Measurements from ENCODE around the gene GTF3C1. TPM values are rescaled to one million over a fixed set of nuclear protein-coding genes. Genes with fewer than 3 reads are reported as not detected.

The GTF3C1 gene
- total RNA-seq, 2 experiments from 2014 or later, result 43.6 to 44.5 TPM

DNA sequence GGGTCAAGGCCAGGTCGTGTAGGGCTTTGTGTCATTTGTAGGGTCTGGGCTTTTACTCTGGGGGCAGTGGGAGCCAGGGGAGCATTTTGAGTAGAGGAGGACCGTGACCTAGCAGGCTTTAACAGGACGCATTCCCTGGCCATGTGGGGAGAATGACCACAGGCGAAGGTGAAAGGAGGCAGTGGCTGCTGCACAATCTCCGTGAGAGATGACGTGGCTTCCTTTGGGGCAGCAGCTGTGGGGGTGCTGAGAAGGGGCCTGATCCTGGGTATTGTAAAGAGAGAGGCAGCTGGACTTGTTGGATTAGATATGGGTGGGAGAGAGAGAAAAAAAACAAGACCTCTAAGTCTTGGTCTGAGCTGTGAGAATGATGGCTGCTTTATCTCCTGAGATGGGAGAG is 46.3 kb upstream of the GTF3C1 start:
- Histone ChIP-seq H3K36me3 (ENCODE audit: insufficient read depth, low read length) (no peaks in the 10 kb centered on the region), H3K27ac (ENCODE audit: low read depth in 1 of 2, low read length in 2 of 2) (no peak overlapping the region), H3K9me3 (ENCODE audit: control insufficient read depth in 1 of 2, insufficient read depth in 1 of 2, low read length in 2 of 2) (no peaks in the 10 kb centered on the region), H3K4me3 (ENCODE audit: low read length) (no peak overlapping the region), H3K4me1 (ENCODE audit: insufficient read depth, low read length) (no peaks in the 10 kb centered on the region), H3K27me3 (ENCODE audit: control insufficient read depth in 1 of 2, insufficient read depth in 2 of 2, low read length in 2 of 2) (no peaks in the 10 kb centered on the region)
- CTCF ChIA-PET, result no interaction called here
- ATAC-seq (ENCODE audit: poor library complexity) (no peak), DNase-seq (no peak)
- no peak for TF ChIP-seq CTCF (IDR thresholded peaks at IDR 0.05)
- Mint-ChIP-seq H3K4me3 (no peak overlapping the region), H3K9me3 (no peaks in the 10 kb centered on the region), H3K36me3 (ENCODE audit: low read depth) (peaks cover 10% of the 10 kb centered on the region), H3K4me1 (ENCODE audit: low read depth) (no peaks in the 10 kb centered on the region), H3K27me3 (no peaks in the 10 kb centered on the region), H3K27ac (no peak overlapping the region)
- intact Hi-C loops (cut with DNase I, micrococcal nuclease), result no loop called here
- POLR2A ChIA-PET, result no interaction called here

GRCh38 chr16:27595475-27595874 is 45.8 kb upstream of the GTF3C1 start:
- no peak for ATAC-seq (ENCODE audit: poor library complexity)
- Histone ChIP-seq H3K4me3 (ENCODE audit: low read length) (no peak overlapping the region), H3K9me3 (ENCODE audit: control insufficient read depth in 1 of 2, insufficient read depth in 1 of 2, low read length in 2 of 2) (no peaks in the 10 kb centered on the region), H3K36me3 (ENCODE audit: insufficient read depth, low read length) (no peaks in the 10 kb centered on the region), H3K4me1 (ENCODE audit: insufficient read depth, low read length) (no peaks in the 10 kb centered on the region), H3K27me3 (ENCODE audit: control insufficient read depth in 1 of 2, insufficient read depth in 2 of 2, low read length in 2 of 2) (no peaks in the 10 kb centered on the region), H3K27ac (ENCODE audit: low read depth in 1 of 2, low read length in 2 of 2) (no peak overlapping the region)
- no peak for TF ChIP-seq CTCF (IDR thresholded peaks at IDR 0.05)
- intact Hi-C loops (cut with DNase I, micrococcal nuclease), result no loop called here
- H3K36me3 Mint-ChIP-seq (ENCODE audit: low read depth), result peaks cover 14% of the 10 kb centered on the region
- H3K27ac Mint-ChIP-seq, result no peak overlapping the region
- no peaks in the 10 kb centered on the region for H3K4me1 Mint-ChIP-seq (ENCODE audit: low read depth)
- ChIA-PET POLR2A (no interaction called here), CTCF (no interaction called here)
- no peak overlapping the region for H3K4me3 Mint-ChIP-seq
- no peaks in the 10 kb centered on the region for H3K9me3 Mint-ChIP-seq
- no peak for DNase-seq
- no peaks in the 10 kb centered on the region for H3K27me3 Mint-ChIP-seq

DNA sequence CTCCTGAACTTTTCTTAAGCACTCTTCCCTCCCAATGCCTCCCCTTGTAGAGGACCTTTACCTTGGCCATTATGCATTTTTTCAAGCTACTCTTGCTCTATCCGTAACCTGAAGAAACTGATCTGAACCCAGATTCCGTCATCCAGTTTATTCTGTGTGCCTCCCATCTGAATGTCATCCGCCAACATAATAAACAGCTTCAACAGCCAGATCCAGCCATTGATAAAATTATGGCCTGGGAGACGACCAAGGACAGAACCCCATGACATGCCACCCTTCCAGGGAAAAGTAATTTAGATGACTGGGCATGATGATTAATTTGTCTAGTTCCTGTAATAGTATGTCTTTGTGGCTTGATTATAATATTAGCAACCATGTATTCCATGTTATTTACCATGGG is 42.1 kb upstream of the GTF3C1 start:
- peaks cover 14% of the 10 kb centered on the region for H3K36me3 Mint-ChIP-seq (ENCODE audit: low read depth)
- ChIA-PET POLR2A (interaction anchor here (0.6 kb wide), 1 partner anchor 631 kb away, joined by 3 read pairs; no protein-coding TSS in a partner anchor), CTCF (interaction anchor here (0.6 kb wide), 1 partner anchor 40 kb away, joined by 3 read pairs; no protein-coding TSS in a partner anchor)
- no peaks in the 10 kb centered on the region for H3K4me1 Mint-ChIP-seq (ENCODE audit: low read depth)
- DNase-seq (no peak), ATAC-seq (ENCODE audit: poor library complexity) (no peak)
- no peaks in the 10 kb centered on the region for H3K9me3 Mint-ChIP-seq
- Histone ChIP-seq H3K27ac (ENCODE audit: low read depth in 1 of 2, low read length in 2 of 2) (no peak overlapping the region), H3K9me3 (ENCODE audit: control insufficient read depth in 1 of 2, insufficient read depth in 1 of 2, low read length in 2 of 2) (no peaks in the 10 kb centered on the region), H3K4me3 (ENCODE audit: low read length) (no peak overlapping the region), H3K4me1 (ENCODE audit: insufficient read depth, low read length) (no peaks in the 10 kb centered on the region), H3K27me3 (ENCODE audit: control insufficient read depth in 1 of 2, insufficient read depth in 2 of 2, low read length in 2 of 2) (no peaks in the 10 kb centered on the region), H3K36me3 (ENCODE audit: insufficient read depth, low read length) (no peaks in the 10 kb centered on the region)
- no peak overlapping the region for H3K27ac Mint-ChIP-seq
- no peaks in the 10 kb centered on the region for H3K27me3 Mint-ChIP-seq
- TF ChIP-seq CTCF (IDR thresholded peaks at IDR 0.05), result no peak
- no peak overlapping the region for H3K4me3 Mint-ChIP-seq
- intact Hi-C loops (cut with DNase I, micrococcal nuclease), result no loop called here
